IPS DF 6.9 (cell line): ENCODE data around the gene SNX6.

Source experiments
- DNase-seq: peaks from one replicate; pipeline ENCODE4 v3.0.0-alpha.2; 2013; ENCODE audit warnings: low read depth, low spot score
- H3K27ac ChIP-seq: one replicate; pipeline ENCODE4 v1.5.1; 2013; ENCODE audit warnings: low read length, control low read depth
- H3K27me3 ChIP-seq: 2 replicates; pipeline ENCODE4 v1.6.1; 2013; ENCODE audit warnings: mild to moderate bottlenecking, low read length; ENCODE audit not compliant: control insufficient read depth, insufficient read depth
- H3K36me3 ChIP-seq: 2 replicates; pipeline ENCODE4 v1.6.1; 2013; ENCODE audit warnings: low read length; ENCODE audit not compliant: control insufficient read depth, insufficient read depth
- H3K4me1 ChIP-seq: 2 replicates; pipeline ENCODE4 v1.6.1; 2013; ENCODE audit warnings: low read length; ENCODE audit not compliant: control insufficient read depth, insufficient read depth
- H3K4me3 ChIP-seq: 2 replicates; pipeline ENCODE4 v1.5.1; 2013; ENCODE audit warnings: mild to moderate bottlenecking, low read length
- H3K9me3 ChIP-seq: 2 replicates; pipeline ENCODE4 v1.6.1; 2013; ENCODE audit warnings: low read length, inconsistent platforms; ENCODE audit not compliant: control insufficient read depth, insufficient read depth
- WGBS: extraction: QIAGEN DNeasy Blood & Tissue Kit; methylation state at CpG from one replicate; pipeline ENCODE4 v1.1.7; 2013; ENCODE audit warnings: mixed read lengths, missing lambda C conversion rate; ENCODE audit not compliant: insufficient read length, insufficient coverage; 5-methylcytosine and 5-hydroxymethylcytosine counted together

The SNX6 gene

GRCh38 chr14:34614638-34615037, 15.3 kb downstream of the SNX6 start:
- H3K9me3 ChIP-seq: no peaks in the 10 kb centered on the region
- no CpG with 5 or more reads among the region's 4 CpGs for WGBS
- no peak overlapping the region for H3K4me3 ChIP-seq
- H3K27ac ChIP-seq: no peak overlapping the region
- no peak for DNase-seq
- H3K27me3 ChIP-seq: no peaks in the 10 kb centered on the region
- no peaks in the 10 kb centered on the region for H3K4me1 ChIP-seq
- H3K36me3 ChIP-seq: peaks cover 2% of the 10 kb centered on the region; the same call in 1 of the 2 replicates

GRCh38 chr14:34610101-34610500, 19.8 kb downstream of the SNX6 start:
- Histone ChIP-seq H3K27ac (no peak overlapping the region), H3K9me3 (no peaks in the 10 kb centered on the region), H3K4me1 (no peaks in the 10 kb centered on the region), H3K27me3 (no peaks in the 10 kb centered on the region), H3K36me3 (peaks cover 2% of the 10 kb centered on the region; the same call in 1 of the 2 replicates), H3K4me3 (no peak overlapping the region)
- no peak for DNase-seq
- no CpG with 5 or more reads among the region's 3 CpGs for WGBS

GRCh38 chr14:34605461-34605860, 24.5 kb downstream of the SNX6 start:
- WGBS: 100% methylated on average over 2 of the region's 2 CpGs
- Histone ChIP-seq H3K4me1 (no peaks in the 10 kb centered on the region), H3K4me3 (no peak overlapping the region), H3K27ac (no peak overlapping the region), H3K36me3 (no peaks in the 10 kb centered on the region; the same call in 1 of the 2 replicates), H3K9me3 (no peaks in the 10 kb centered on the region), H3K27me3 (no peaks in the 10 kb centered on the region)
- no peak for DNase-seq

GRCh38 chr14:34604995-34605394, 25.0 kb downstream of the SNX6 start:
- WGBS: no CpG with 5 or more reads among the region's 1 CpG
- no peaks in the 10 kb centered on the region for H3K4me1 ChIP-seq
- no peak for DNase-seq
- H3K27me3 ChIP-seq: no peaks in the 10 kb centered on the region
- H3K27ac ChIP-seq: no peak overlapping the region
- no peak overlapping the region for H3K4me3 ChIP-seq
- H3K36me3 ChIP-seq: no peaks in the 10 kb centered on the region; the same call in 1 of the 2 replicates
- H3K9me3 ChIP-seq: no peaks in the 10 kb centered on the region

- no peak for DNase-seq
- Histone ChIP-seq H3K36me3 (peaks cover 13% of the 10 kb centered on the region), H3K4me1 (no peaks in the 10 kb centered on the region), H3K27ac (no peak overlapping the region), H3K9me3 (no peaks in the 10 kb centered on the region), H3K27me3 (no peaks in the 10 kb centered on the region), H3K4me3 (no peak overlapping the region)
- no CpG with 5 or more reads among the region's 3 CpGs for WGBS
These were observed 33.1 kb downstream of the SNX6 start for GRCh38 chr14:34596891-34597290.

- WGBS: no CpG with 5 or more reads among the region's 11 CpGs
- no peak overlapping the region for H3K27ac ChIP-seq
- no peak overlapping the region for H3K4me3 ChIP-seq
- H3K36me3 ChIP-seq: peaks cover 13% of the 10 kb centered on the region
- no peaks in the 10 kb centered on the region for H3K9me3 ChIP-seq
- H3K4me1 ChIP-seq: no peaks in the 10 kb centered on the region
- no peak for DNase-seq
- H3K27me3 ChIP-seq: no peaks in the 10 kb centered on the region
These were observed 36.1 kb downstream of the SNX6 start for GRCh38 chr14:34593740-34594375.

- H3K9me3 ChIP-seq: no peaks in the 10 kb centered on the region
- no peak for DNase-seq
- H3K4me3 ChIP-seq: no peak overlapping the region
- H3K27me3 ChIP-seq: no peaks in the 10 kb centered on the region
- WGBS: no CpG with 5 or more reads among the region's 5 CpGs
- H3K36me3 ChIP-seq: peaks cover 13% of the 10 kb centered on the region
- H3K4me1 ChIP-seq: no peaks in the 10 kb centered on the region
- H3K27ac ChIP-seq: no peak overlapping the region
These were observed 37.3 kb downstream of the SNX6 start for GRCh38 chr14:34592623-34593022.

GRCh38 chr14:34583525-34583924, 46.4 kb downstream of the SNX6 start:
- Histone ChIP-seq H3K4me3 (no peak overlapping the region), H3K27me3 (no peaks in the 10 kb centered on the region), H3K27ac (no peak overlapping the region), H3K36me3 (peaks cover 2% of the 10 kb centered on the region), H3K4me1 (no peaks in the 10 kb centered on the region), H3K9me3 (no peaks in the 10 kb centered on the region)
- DNase-seq: no peak
- no CpG with 5 or more reads among the region's 6 CpGs for WGBS

GRCh38 chr14:34582117-34582680, 47.7 kb downstream of the SNX6 start:
- Histone ChIP-seq H3K4me3 (no peak overlapping the region), H3K36me3 (peaks cover 2% of the 10 kb centered on the region), H3K9me3 (no peaks in the 10 kb centered on the region), H3K4me1 (no peaks in the 10 kb centered on the region), H3K27me3 (no peaks in the 10 kb centered on the region), H3K27ac (no peak overlapping the region)
- DNase-seq: no peak
- whole genome bisulfite sequencing: no CpG with 5 or more reads among the region's 11 CpGs

- H3K27ac ChIP-seq: no peak overlapping the region
- H3K4me1 ChIP-seq: no peaks in the 10 kb centered on the region
- no peak for DNase-seq
- H3K9me3 ChIP-seq: no peaks in the 10 kb centered on the region
- no peak overlapping the region for H3K4me3 ChIP-seq
- WGBS: no CpG with 5 or more reads among the region's 5 CpGs
- H3K27me3 ChIP-seq: no peaks in the 10 kb centered on the region
- peaks cover 2% of the 10 kb centered on the region for H3K36me3 ChIP-seq
These were observed 49.6 kb downstream of the SNX6 start for GRCh38 chr14:34580381-34580780.

GRCh38 chr14:34571771-34572170, 58.2 kb downstream of the SNX6 start:
- H3K4me3 ChIP-seq: no peak overlapping the region
- H3K36me3 ChIP-seq: no peaks in the 10 kb centered on the region; the same call in 1 of the 2 replicates
- no peak for DNase-seq
- no peaks in the 10 kb centered on the region for H3K4me1 ChIP-seq
- H3K27ac ChIP-seq: no peak overlapping the region
- no CpG with 5 or more reads among the region's 3 CpGs for WGBS
- no peaks in the 10 kb centered on the region for H3K9me3 ChIP-seq
- no peaks in the 10 kb centered on the region for H3K27me3 ChIP-seq
